ENCODE measurements around the gene ANKMY2. TPM values are rescaled to one million over a fixed set of nuclear protein-coding genes. Genes with fewer than 3 reads are reported as not detected.

Gene ANKMY2
- total and polyA plus RNA-seq, 3 donors from 2014 or later, result 13.4 to 17.5 (median 17.0) TPM

DNA sequence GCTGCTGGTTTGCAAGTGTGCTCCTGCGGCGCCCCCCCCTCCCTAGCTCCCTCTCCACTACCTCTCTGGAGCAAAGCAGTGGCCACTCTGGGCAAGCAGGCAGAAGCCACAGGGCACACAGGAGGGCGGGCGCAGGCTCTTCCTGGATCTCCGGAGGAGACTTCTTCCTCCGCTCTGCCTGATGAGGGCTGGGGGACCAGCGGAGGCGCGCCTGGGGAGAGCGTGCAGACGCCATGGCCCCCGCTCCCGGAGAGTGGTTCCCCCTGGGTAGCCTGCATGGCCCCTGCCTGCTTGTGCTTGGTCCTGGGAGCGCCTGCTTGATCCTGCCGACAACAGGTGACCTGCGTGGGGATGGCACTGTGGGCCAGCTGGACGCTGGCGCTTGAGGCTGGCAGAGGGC is 29.0 kb downstream of the ANKMY2 start:
- no peaks in the 10 kb centered on the region for H3K27me3 ChIP-seq
- intact Hi-C loops (cut with DNase I; ENCODE audit: low total_unique reads), result no loop called here
- TF ChIP-seq, protein P1, sequence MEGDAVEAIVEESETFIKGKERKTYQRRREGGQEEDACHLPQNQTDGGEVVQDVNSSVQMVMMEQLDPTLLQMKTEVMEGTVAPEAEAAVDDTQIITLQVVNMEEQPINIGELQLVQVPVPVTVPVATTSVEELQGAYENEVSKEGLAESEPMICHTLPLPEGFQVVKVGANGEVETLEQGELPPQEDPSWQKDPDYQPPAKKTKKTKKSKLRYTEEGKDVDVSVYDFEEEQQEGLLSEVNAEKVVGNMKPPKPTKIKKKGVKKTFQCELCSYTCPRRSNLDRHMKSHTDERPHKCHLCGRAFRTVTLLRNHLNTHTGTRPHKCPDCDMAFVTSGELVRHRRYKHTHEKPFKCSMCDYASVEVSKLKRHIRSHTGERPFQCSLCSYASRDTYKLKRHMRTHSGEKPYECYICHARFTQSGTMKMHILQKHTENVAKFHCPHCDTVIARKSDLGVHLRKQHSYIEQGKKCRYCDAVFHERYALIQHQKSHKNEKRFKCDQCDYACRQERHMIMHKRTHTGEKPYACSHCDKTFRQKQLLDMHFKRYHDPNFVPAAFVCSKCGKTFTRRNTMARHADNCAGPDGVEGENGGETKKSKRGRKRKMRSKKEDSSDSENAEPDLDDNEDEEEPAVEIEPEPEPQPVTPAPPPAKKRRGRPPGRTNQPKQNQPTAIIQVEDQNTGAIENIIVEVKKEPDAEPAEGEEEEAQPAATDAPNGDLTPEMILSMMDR (IDR thresholded peaks at IDR 0.05), result no peak
- no peak for TF ChIP-seq POLR2A (IDR thresholded peaks at IDR 0.05)
- no peak overlapping the region for H3K27ac ChIP-seq
- no peaks in the 10 kb centered on the region for H3K9me3 ChIP-seq
- H3K36me3 ChIP-seq (ENCODE audit: low read depth, missing control alignments), result no peaks in the 10 kb centered on the region
- H3K4me1 ChIP-seq, result no peaks in the 10 kb centered on the region
- no peak for DNase-seq
- WGBS, 2 donors, result 47 to 52% methylated on average over 5 to 18 of the region's 18 CpGs
- no peak overlapping the region for H3K4me3 ChIP-seq

DNA sequence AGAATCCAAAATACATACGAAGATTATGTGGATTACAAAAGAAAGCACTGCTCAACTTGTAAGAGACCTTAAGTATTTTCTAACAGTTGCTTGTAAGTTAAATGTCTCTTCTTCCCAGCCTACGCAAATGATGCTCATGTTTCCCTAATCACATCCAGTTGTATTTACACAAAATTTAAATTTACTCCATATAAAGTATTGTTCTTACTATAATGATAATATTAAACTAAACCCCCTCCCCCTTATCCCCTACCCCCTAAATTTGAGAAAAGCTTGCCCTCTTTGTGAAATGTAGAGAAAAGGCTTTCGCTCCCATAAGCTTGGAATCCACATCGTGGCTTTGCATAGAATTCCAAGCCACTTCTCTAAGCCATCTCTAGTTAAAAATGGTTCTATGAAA is 29.4 kb downstream of the ANKMY2 start:
- Histone ChIP-seq H3K36me3 (ENCODE audit: low read depth, missing control alignments) (no peaks in the 10 kb centered on the region), H3K27me3 (no peaks in the 10 kb centered on the region), H3K9me3 (no peaks in the 10 kb centered on the region), H3K27ac (no peak overlapping the region), H3K4me3 (no peak overlapping the region), H3K4me1 (no peaks in the 10 kb centered on the region)
- intact Hi-C loops (cut with DNase I; ENCODE audit: low total_unique reads), result no loop called here
- TF ChIP-seq POLR2A (IDR thresholded peaks at IDR 0.05), result no peak
- 57 to 60% methylated on average over 4 of the region's 4 CpGs for WGBS, 2 donors
- no peak for DNase-seq

GRCh38 chr7:16615228-16615627 is 30.3 kb downstream of the ANKMY2 start:
- no peak overlapping the region for H3K27ac ChIP-seq
- H3K27me3 ChIP-seq, result no peaks in the 10 kb centered on the region
- H3K36me3 ChIP-seq (ENCODE audit: low read depth, missing control alignments), result no peaks in the 10 kb centered on the region
- no peak for DNase-seq
- H3K9me3 ChIP-seq, result no peaks in the 10 kb centered on the region
- WGBS, 2 donors, result 87 to 91% methylated on average over 5 of the region's 5 CpGs
- intact Hi-C loops (cut with DNase I; ENCODE audit: low total_unique reads), result no loop called here
- no peaks in the 10 kb centered on the region for H3K4me1 ChIP-seq
- no peak for TF ChIP-seq POLR2A (IDR thresholded peaks at IDR 0.05)
- TF ChIP-seq, protein P1 (IDR thresholded peaks at IDR 0.05), result no peak
- no peak overlapping the region for H3K4me3 ChIP-seq

GRCh38 chr7:16611711-16612110 is 33.8 kb downstream of the ANKMY2 start:
- H3K36me3 ChIP-seq (ENCODE audit: low read depth, missing control alignments), result no peaks in the 10 kb centered on the region
- no peaks in the 10 kb centered on the region for H3K9me3 ChIP-seq
- H3K27me3 ChIP-seq, result no peaks in the 10 kb centered on the region
- H3K27ac ChIP-seq, result no peak overlapping the region
- no peak for DNase-seq
- intact Hi-C loops (cut with DNase I; ENCODE audit: low total_unique reads), result no loop called here
- no peaks in the 10 kb centered on the region for H3K4me1 ChIP-seq
- 74 to 97% methylated on average over 2 of the region's 2 CpGs for WGBS, 2 donors
- H3K4me3 ChIP-seq, result no peak overlapping the region
- no peak for TF ChIP-seq POLR2A (IDR thresholded peaks at IDR 0.05)
- TF ChIP-seq, protein P1 (IDR thresholded peaks at IDR 0.05), result no peak

DNA sequence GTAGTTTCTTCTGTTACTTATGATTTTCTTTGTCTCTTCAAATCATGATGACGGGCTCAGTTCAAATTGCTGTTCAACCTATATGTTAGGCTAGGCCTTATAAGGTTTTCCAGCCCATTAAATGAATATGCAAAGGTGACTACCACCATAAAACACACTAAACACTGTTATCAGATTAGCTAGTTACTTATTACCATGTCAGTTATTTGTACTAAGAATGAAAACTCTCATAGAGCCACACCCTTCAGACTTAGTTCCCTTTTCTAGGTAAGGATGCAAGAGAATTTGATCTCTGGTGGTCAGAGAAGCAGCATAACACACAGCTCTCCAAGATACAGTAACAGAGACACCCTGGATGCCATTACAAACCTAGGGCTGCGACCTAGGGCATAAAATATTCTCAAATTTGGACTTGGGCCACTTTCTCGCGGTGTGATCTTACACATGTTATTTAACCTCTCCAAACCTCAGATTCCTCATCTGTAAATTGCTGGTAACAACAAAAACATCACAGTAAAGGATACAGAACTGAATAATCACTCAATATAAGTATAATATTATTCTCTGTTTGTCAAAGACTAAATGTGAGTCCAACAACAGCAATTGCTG is 35.6 kb downstream of the ANKMY2 start:
- intact Hi-C loops (cut with DNase I; ENCODE audit: low total_unique reads), result no loop called here
- 84 to 86% methylated on average over 4 of the region's 4 CpGs for WGBS, 2 donors

More for the DNA sequence above, 35.6 kb downstream of the ANKMY2 start:
- Histone ChIP-seq H3K9me3 (no peaks in the 10 kb centered on the region), H3K36me3 (ENCODE audit: low read depth, missing control alignments) (no peaks in the 10 kb centered on the region), H3K4me3 (no peak overlapping the region), H3K27me3 (no peaks in the 10 kb centered on the region), H3K27ac (no peak overlapping the region), H3K4me1 (no peaks in the 10 kb centered on the region)
- TF ChIP-seq, protein P1 (IDR thresholded peaks at IDR 0.05), result no peak
- no peak for TF ChIP-seq POLR2A (IDR thresholded peaks at IDR 0.05)
- DNase-seq, result no peak
